ENCODE measurements around the gene TEPSIN.

TEPSIN gene

GRCh38 chr17:81180836-81181810 is 57.7 kb downstream of the TEPSIN start:
- no peak for DNase-seq

- no peak for DNase-seq
These were observed 59.0 kb downstream of the TEPSIN start for GRCh38 chr17:81179861-81180260.

GRCh38 chr17:81179220-81179619 is 59.6 kb downstream of the TEPSIN start:
- peak; percentile 64 for DNase-seq
